Brain microvascular endothelial cell (primary cell): ENCODE data around the gene LRRC32.

Source experiments
- DNase-seq: peaks from one replicate; pipeline ENCODE4 v3.0.0-alpha.2; 2020
- H3K27ac ChIP-seq: fragments of 250-450 bp; sonication (Bioruptor Pico); 2 replicates; pipeline ENCODE4 v1.5.1; 2020; ENCODE audit warnings: mild to moderate bottlenecking, moderate library complexity
- H3K27me3 ChIP-seq: fragments of 250-450 bp; sonication (Bioruptor Pico); replicated peaks from 2 replicates; pipeline ENCODE4 v1.5.1; 2020; ENCODE audit warnings: mild to moderate bottlenecking
- H3K36me3 ChIP-seq: fragments of 250-450 bp; sonication (Bioruptor Pico); replicated peaks from 2 replicates; pipeline ENCODE4 v1.5.1; 2020; ENCODE audit warnings: mild to moderate bottlenecking
- H3K4me3 ChIP-seq: 2 replicates; pipeline ENCODE4 v1.5.1; 2011; ENCODE audit warnings: low read depth, mild to moderate bottlenecking, control low read depth, low read length, moderate library complexity
- CTCF ChIP-seq: IDR thresholded peaks from 2 replicates; pipeline ENCODE4 v1.5.1; 2011; ENCODE audit warnings: low read depth, mild to moderate bottlenecking, moderate library complexity, low read length, control low read depth, inconsistent platforms; ENCODE audit errors: missing control alignments
- in situ Hi-C: cut with HindIII; loops from 2 replicates; pipeline ENCODE4 v1.10.0; 2017; ENCODE audit warnings: low sequenced_read_pairs, low pct_ligation_motif_present

The LRRC32 gene

GRCh38 chr11:76631566-76632308 is 38.8 kb downstream of the LRRC32 start:
- no peak for DNase-seq
- in situ Hi-C loops = no loop called here
- Histone ChIP-seq H3K27ac (no peak overlapping the region), H3K4me3 (no peak overlapping the region), H3K36me3 (no peaks in the 10 kb centered on the region), H3K27me3 (no peaks in the 10 kb centered on the region)
- no peak for TF ChIP-seq CTCF

GRCh38 chr11:76630600-76631281 is 39.8 kb downstream of the LRRC32 start:
- no peak for TF ChIP-seq CTCF
- Histone ChIP-seq H3K36me3 (no peaks in the 10 kb centered on the region), H3K27me3 (no peaks in the 10 kb centered on the region), H3K4me3 (no peak overlapping the region), H3K27ac (peak overlapping the region; percentile 48)
- DNase-seq = no peak
- in situ Hi-C loops = no loop called here

- Histone ChIP-seq H3K4me3 (no peak overlapping the region), H3K27me3 (no peaks in the 10 kb centered on the region), H3K27ac (peak overlapping the region; percentile 48), H3K36me3 (no peaks in the 10 kb centered on the region)
- no peak for DNase-seq
- TF ChIP-seq CTCF = peak; percentile 7
- in situ Hi-C loops = no loop called here
Observed at GRCh38 chr11:76629853-76630599, 40.5 kb downstream of the LRRC32 start.

- TF ChIP-seq CTCF = no peak
- in situ Hi-C loops = no loop called here
- Histone ChIP-seq H3K4me3 (no peak overlapping the region), H3K36me3 (no peaks in the 10 kb centered on the region), H3K27me3 (no peaks in the 10 kb centered on the region), H3K27ac (peak overlapping the region; percentile 48)
- peak; percentile 78 for DNase-seq
Observed at GRCh38 chr11:76629116-76629852, 41.3 kb downstream of the LRRC32 start.

GRCh38 chr11:76628408-76628947 is 42.1 kb downstream of the LRRC32 start:
- no peak overlapping the region for H3K27ac ChIP-seq
- in situ Hi-C loops = no loop called here
- H3K27me3 ChIP-seq = no peaks in the 10 kb centered on the region
- no peak overlapping the region for H3K4me3 ChIP-seq
- no peak for DNase-seq
- TF ChIP-seq CTCF = no peak
- H3K36me3 ChIP-seq = no peaks in the 10 kb centered on the region
